Measurements from ENCODE around the gene MTG2.

The MTG2 gene

GRCh38 chr20:62183426-62184142, 756 bp downstream of the MTG2 start:
- no peak for DNase-seq (ENCODE audit: low read depth in 2 of 2)

GRCh38 chr20:62186096-62186426, 3.2 kb downstream of the MTG2 start:
- no peak for DNase-seq (ENCODE audit: low read depth in 2 of 2)

GRCh38 chr20:62186887-62187866, 4.3 kb downstream of the MTG2 start:
- no peak for DNase-seq (ENCODE audit: low read depth in 2 of 2)

- DNase-seq (ENCODE audit: low read depth in 2 of 2), result no peak
Observed at GRCh38 chr20:62190639-62191411, 8.0 kb downstream of the MTG2 start.

- no peak for DNase-seq (ENCODE audit: low read depth in 2 of 2)
Observed at GRCh38 chr20:62191781-62192559, 9.1 kb downstream of the MTG2 start.

GRCh38 chr20:62192635-62193034, 9.8 kb downstream of the MTG2 start:
- DNase-seq (ENCODE audit: low read depth in 2 of 2), result no peak

- DNase-seq (ENCODE audit: low read depth in 2 of 2), result no peak
Observed at GRCh38 chr20:62193079-62194025, 10.5 kb downstream of the MTG2 start.

- no peak for DNase-seq (ENCODE audit: low read depth in 2 of 2)
Observed at GRCh38 chr20:62195075-62195405, 12.2 kb downstream of the MTG2 start.

GRCh38 chr20:62195736-62196135, 12.9 kb downstream of the MTG2 start:
- no peak for DNase-seq (ENCODE audit: low read depth in 2 of 2)

- no peak for DNase-seq (ENCODE audit: low read depth in 2 of 2)
Observed at GRCh38 chr20:62196286-62196685, 13.5 kb downstream of the MTG2 start.

GRCh38 chr20:62197311-62197710, 14.5 kb downstream of the MTG2 start:
- no peak for DNase-seq (ENCODE audit: low read depth in 2 of 2)

- DNase-seq (ENCODE audit: low read depth in 2 of 2), result no peak
Observed at GRCh38 chr20:62197801-62198200, 15.0 kb downstream of the MTG2 start.

- no peak for DNase-seq (ENCODE audit: low read depth in 2 of 2)
Observed at GRCh38 chr20:62198496-62198895, 15.7 kb downstream of the MTG2 start.

- no peak for DNase-seq (ENCODE audit: low read depth in 2 of 2)
Observed at GRCh38 chr20:62198931-62199330, 16.1 kb downstream of the MTG2 start.

GRCh38 chr20:62200491-62201172, 17.8 kb downstream of the MTG2 start:
- DNase-seq (ENCODE audit: low read depth in 2 of 2), result no peak

- no peak for DNase-seq (ENCODE audit: low read depth in 2 of 2)
Observed at GRCh38 chr20:62201173-62202082, 18.6 kb downstream of the MTG2 start.

GRCh38 chr20:62202083-62202395, 19.2 kb downstream of the MTG2 start:
- DNase-seq (ENCODE audit: low read depth in 2 of 2), result no peak

- DNase-seq (ENCODE audit: low read depth in 2 of 2), result no peak
Observed at GRCh38 chr20:62202676-62203377, 20.0 kb downstream of the MTG2 start.

Data from stimulated activated CD4-positive, alpha-beta T cell treated with anti-CD3 and anti-CD28 coated beads, Interleukin-1b, Interleukin-23, amount 100 ng/mL, for 4 hours (primary cell).